Activated naive CD4-positive, alpha-beta T cell treated with anti-CD3 and anti-CD28 coated beads for 36 hours (primary cell): Measurements from ENCODE around the gene ZNF609. TPM values are rescaled to one million over a fixed set of nuclear protein-coding genes. Genes with fewer than 3 reads are reported as not detected.
"Not testable (repeated sequence)": the region's sequence is repeated elsewhere in the genome, so short reads cannot be mapped to it uniquely, and the experiment has no call there.

Experiments
- CTCF ChIA-PET: fragments of 350-600 bp; sonication (Branson Sonifier 250); formaldehyde crosslinking; loops from one replicate; lab custom pipeline; 2021; ENCODE audit warnings: antibody characterized with exemption; lab: Charles Lee
- DNase-seq: peaks from one replicate; pipeline ENCODE4 v3.0.0-alpha.2; 2020
- H3K27ac Mint-ChIP-seq: one replicate; pipeline ENCODE4 v1.8.0; 2021; ENCODE audit warnings: mild to moderate bottlenecking, mixed read lengths
- H3K27me3 Mint-ChIP-seq: one replicate; pipeline ENCODE4 v1.8.0; 2021; ENCODE audit warnings: low read depth, mixed read lengths
- H3K36me3 Mint-ChIP-seq: one replicate; pipeline ENCODE4 v1.8.0; 2021; ENCODE audit warnings: low read depth, mixed read lengths
- H3K4me1 Mint-ChIP-seq: one replicate; pipeline ENCODE4 v1.8.0; 2021; ENCODE audit warnings: low read depth, mixed read lengths
- H3K4me3 Mint-ChIP-seq: one replicate; pipeline ENCODE4 v1.8.0; 2021; ENCODE audit warnings: mild to moderate bottlenecking, moderate library complexity, mixed read lengths
- H3K9me3 Mint-ChIP-seq: one replicate; pipeline ENCODE4 v1.8.0; 2021; ENCODE audit warnings: mixed read lengths
- intact Hi-C: fragments of 100-400 bp; cut with micrococcal nuclease; formaldehyde crosslinking; loops from one replicate; pipeline ENCODE4 v1.15.1; 2023
- total RNA-seq, 2 experiments: library from RNA; stranded (reverse); gene quantifications; one replicate each; pipeline ENCODE4 v1.2.3, GENCODE V29; 2021

The ZNF609 gene
- total RNA-seq, 2 experiments from 2014 or later = 39.5 to 40.4 TPM

GRCh38 chr15:64599226-64599625 lies 138.8 kb downstream of the ZNF609 start:
- Mint-ChIP-seq H3K27me3 (no peaks in the 10 kb centered on the region), H3K27ac (peak overlapping the region; percentile 21), H3K36me3 (no peaks in the 10 kb centered on the region), H3K4me3 (no peak overlapping the region), H3K9me3 (no peaks in the 10 kb centered on the region), H3K4me1 (peaks cover 68% of the 10 kb centered on the region)
- intact Hi-C loops = no loop called here
- no peak for DNase-seq
- CTCF ChIA-PET = interaction anchor here (1.1 kb wide), 1 partner anchor 52 kb away, joined by 4 read pairs; no protein-coding TSS in a partner anchor

GRCh38 chr15:64599716-64600115 lies 139.3 kb downstream of the ZNF609 start:
- peak overlapping the region; percentile 21 for H3K27ac Mint-ChIP-seq
- no peaks in the 10 kb centered on the region for H3K27me3 Mint-ChIP-seq
- CTCF ChIA-PET = interaction anchor here (1.1 kb wide), 1 partner anchor 52 kb away, joined by 4 read pairs; no protein-coding TSS in a partner anchor
- no peaks in the 10 kb centered on the region for H3K9me3 Mint-ChIP-seq
- no peaks in the 10 kb centered on the region for H3K36me3 Mint-ChIP-seq
- peaks cover 71% of the 10 kb centered on the region for H3K4me1 Mint-ChIP-seq
- intact Hi-C loops = no loop called here
- DNase-seq = no peak
- no peak overlapping the region for H3K4me3 Mint-ChIP-seq

- Mint-ChIP-seq H3K27ac (peak overlapping the region; percentile 89), H3K4me3 (no peak overlapping the region), H3K9me3 (no peaks in the 10 kb centered on the region), H3K27me3 (no peaks in the 10 kb centered on the region), H3K36me3 (no peaks in the 10 kb centered on the region), H3K4me1 (peaks cover 76% of the 10 kb centered on the region)
- intact Hi-C loops = no loop called here
- CTCF ChIA-PET = no interaction called here
- DNase-seq = no peak
These were observed 140.4 kb downstream of the ZNF609 start for GRCh38 chr15:64600794-64601193.

- Mint-ChIP-seq H3K4me1 (peaks cover 59% of the 10 kb centered on the region), H3K27ac (peak overlapping the region; percentile 80), H3K9me3 (no peaks in the 10 kb centered on the region), H3K4me3 (no peak overlapping the region), H3K27me3 (no peaks in the 10 kb centered on the region), H3K36me3 (no peaks in the 10 kb centered on the region)
- CTCF ChIA-PET = interaction anchor here (0.7 to 1.0 kb wide), 2 partner anchors 15 to 49 kb away, joined by 3 read pairs; no protein-coding TSS in a partner anchor
- no peak for DNase-seq
- intact Hi-C loops = no loop called here
These were observed 143.9 kb downstream of the ZNF609 start for GRCh38 chr15:64604319-64604718.

GRCh38 chr15:64607416-64607815 lies 147.0 kb downstream of the ZNF609 start:
- DNase-seq, H3K4me3 Mint-ChIP-seq, H3K36me3 Mint-ChIP-seq, H3K9me3 Mint-ChIP-seq, intact Hi-C loops, H3K27ac Mint-ChIP-seq, H3K27me3 Mint-ChIP-seq: not testable (repeated sequence)
- peaks cover 52% of the 10 kb centered on the region for H3K4me1 Mint-ChIP-seq
- CTCF ChIA-PET = interaction anchor here (1.0 kb wide), 1 partner anchor 11 kb away, joined by 4 read pairs; no protein-coding TSS in a partner anchor

- no peak for DNase-seq
- Mint-ChIP-seq H3K4me1 (peaks cover 35% of the 10 kb centered on the region), H3K9me3 (no peaks in the 10 kb centered on the region), H3K27me3 (no peaks in the 10 kb centered on the region), H3K27ac (no peak overlapping the region), H3K36me3 (no peaks in the 10 kb centered on the region), H3K4me3 (no peak overlapping the region)
- intact Hi-C loops = no loop called here
- CTCF ChIA-PET = interaction anchor here (0.6 to 1.2 kb wide), 2 partner anchors 10 to 184 kb away, joined by 3 to 4 read pairs; no protein-coding TSS in a partner anchor
These were observed 150.0 kb downstream of the ZNF609 start for GRCh38 chr15:64610257-64610919.

- DNase-seq = no peak
- CTCF ChIA-PET = interaction anchor here (1.2 kb wide), 1 partner anchor 9 kb away, joined by 4 read pairs; no protein-coding TSS in a partner anchor
- Mint-ChIP-seq H3K36me3 (no peaks in the 10 kb centered on the region), H3K4me1 (peaks cover 42% of the 10 kb centered on the region), H3K9me3 (no peaks in the 10 kb centered on the region), H3K27me3 (no peaks in the 10 kb centered on the region), H3K4me3 (no peak overlapping the region), H3K27ac (no peak overlapping the region)
- intact Hi-C loops = no loop called here
These were observed 150.8 kb downstream of the ZNF609 start for GRCh38 chr15:64611085-64611725.

GRCh38 chr15:64614519-64614918 lies 154.1 kb downstream of the ZNF609 start:
- Mint-ChIP-seq H3K27ac (no peak overlapping the region), H3K36me3 (no peaks in the 10 kb centered on the region), H3K4me1 (peaks cover 52% of the 10 kb centered on the region), H3K9me3 (no peaks in the 10 kb centered on the region), H3K4me3 (no peak overlapping the region), H3K27me3 (no peaks in the 10 kb centered on the region)
- CTCF ChIA-PET = no interaction called here
- intact Hi-C loops = no loop called here
- no peak for DNase-seq

- Mint-ChIP-seq H3K9me3 (no peaks in the 10 kb centered on the region), H3K27ac (no peak overlapping the region), H3K4me1 (peaks cover 67% of the 10 kb centered on the region), H3K36me3 (no peaks in the 10 kb centered on the region), H3K27me3 (no peaks in the 10 kb centered on the region), H3K4me3 (no peak overlapping the region)
- intact Hi-C loops = no loop called here
- DNase-seq = no peak
- CTCF ChIA-PET = interaction anchor here (0.7 to 1.5 kb wide), 3 partner anchors 10 to 34 kb away, joined by 3 to 4 read pairs (median 3); no protein-coding TSS in a partner anchor
These were observed 157.3 kb downstream of the ZNF609 start for GRCh38 chr15:64617727-64618126.

GRCh38 chr15:64618138-64618537 lies 157.8 kb downstream of the ZNF609 start:
- H3K27ac Mint-ChIP-seq = no peak overlapping the region
- intact Hi-C loops = no loop called here

GRCh38 chr15:64618540-64618939 lies 158.2 kb downstream of the ZNF609 start:
- Mint-ChIP-seq H3K36me3 (peaks cover 2% of the 10 kb centered on the region), H3K27me3 (no peaks in the 10 kb centered on the region), H3K4me3 (no peak overlapping the region), H3K27ac (peak overlapping the region; percentile 57), H3K4me1 (peaks cover 75% of the 10 kb centered on the region), H3K9me3 (no peaks in the 10 kb centered on the region)
- CTCF ChIA-PET = interaction anchor here (1.0 to 1.5 kb wide), 3 partner anchors 11 to 33 kb away, joined by 3 to 4 read pairs (median 3); no protein-coding TSS in a partner anchor
- intact Hi-C loops = no loop called here
- no peak for DNase-seq

More at GRCh38 chr15:64618138-64618537, 157.8 kb downstream of the ZNF609 start:
- DNase-seq = no peak
- Mint-ChIP-seq H3K27me3 (no peaks in the 10 kb centered on the region), H3K36me3 (no peaks in the 10 kb centered on the region), H3K4me1 (peaks cover 71% of the 10 kb centered on the region), H3K4me3 (no peak overlapping the region), H3K9me3 (no peaks in the 10 kb centered on the region)
- CTCF ChIA-PET = interaction anchor here (0.7 to 1.5 kb wide), 3 partner anchors 11 to 33 kb away, joined by 3 to 4 read pairs (median 3); no protein-coding TSS in a partner anchor
